ENCODE measurements around the gene GPC1.
A peak's percentile ranks its signal among the peaks of the same experiment; 100 is the strongest.

The GPC1 gene

GRCh38 chr2:240502430-240503121, 67.1 kb downstream of the GPC1 start:
- no peak for DNase-seq

GRCh38 chr2:240503375-240503774, 67.9 kb downstream of the GPC1 start:
- DNase-seq = no peak

GRCh38 chr2:240503848-240504247, 68.4 kb downstream of the GPC1 start:
- DNase-seq = no peak

- DNase-seq = no peak
These were observed 70.4 kb downstream of the GPC1 start for GRCh38 chr2:240505910-240506309.

- DNase-seq = no peak
These were observed 71.1 kb downstream of the GPC1 start for GRCh38 chr2:240506406-240507059.

- DNase-seq = no peak
These were observed 71.8 kb downstream of the GPC1 start for GRCh38 chr2:240507060-240507777.

GRCh38 chr2:240507778-240508251, 72.4 kb downstream of the GPC1 start:
- no peak for DNase-seq

GRCh38 chr2:240508832-240509545, 73.5 kb downstream of the GPC1 start:
- DNase-seq = no peak

GRCh38 chr2:240509667-240510512, 74.4 kb downstream of the GPC1 start:
- no peak for DNase-seq

- no peak for DNase-seq
These were observed 75.2 kb downstream of the GPC1 start for GRCh38 chr2:240510513-240511210.

GRCh38 chr2:240511351-240512108, 76.1 kb downstream of the GPC1 start:
- DNase-seq = no peak

GRCh38 chr2:240512109-240512485, 76.6 kb downstream of the GPC1 start:
- no peak for DNase-seq

GRCh38 chr2:240512666-240513535, 77.4 kb downstream of the GPC1 start:
- no peak for DNase-seq

GRCh38 chr2:240513549-240514287, 78.3 kb downstream of the GPC1 start:
- peak; percentile 53 for DNase-seq

GRCh38 chr2:240514631-240515030, 79.2 kb downstream of the GPC1 start:
- DNase-seq = no peak

GRCh38 chr2:240517342-240517741, 81.9 kb downstream of the GPC1 start:
- DNase-seq = no peak
